SKM-1 (cell line): ENCODE data around the gene COP1.
"Not testable (repeated sequence)": the region's sequence is repeated elsewhere in the genome, so short reads cannot be mapped to it uniquely, and the experiment has no call there.

Experiments used
- DNase-seq: peaks from one replicate; lab custom pipeline; 2025; ENCODE audit not compliant: unreplicated experiment; lab: John Stamatoyannopoulos, UW

The COP1 gene

DNA sequence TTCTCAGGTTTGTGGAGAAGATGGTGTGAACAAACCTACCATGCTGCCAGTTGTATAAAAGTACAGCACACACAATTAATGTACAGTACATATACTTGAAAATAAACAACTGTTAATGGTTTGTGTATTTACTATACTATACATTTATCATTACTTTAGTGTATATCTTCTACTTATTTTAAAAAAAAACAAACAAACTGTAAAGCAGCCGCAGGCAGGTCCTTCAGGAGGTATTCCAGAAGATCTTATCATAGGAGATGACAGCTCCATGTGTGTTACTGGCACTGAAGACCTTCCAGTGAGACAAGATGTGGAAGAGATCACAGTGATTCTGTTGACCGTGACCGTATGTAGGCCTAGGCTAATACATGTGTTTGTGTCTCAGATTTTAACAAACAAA lies 155.7 kb downstream of the COP1 start:
- no peak for DNase-seq

DNA sequence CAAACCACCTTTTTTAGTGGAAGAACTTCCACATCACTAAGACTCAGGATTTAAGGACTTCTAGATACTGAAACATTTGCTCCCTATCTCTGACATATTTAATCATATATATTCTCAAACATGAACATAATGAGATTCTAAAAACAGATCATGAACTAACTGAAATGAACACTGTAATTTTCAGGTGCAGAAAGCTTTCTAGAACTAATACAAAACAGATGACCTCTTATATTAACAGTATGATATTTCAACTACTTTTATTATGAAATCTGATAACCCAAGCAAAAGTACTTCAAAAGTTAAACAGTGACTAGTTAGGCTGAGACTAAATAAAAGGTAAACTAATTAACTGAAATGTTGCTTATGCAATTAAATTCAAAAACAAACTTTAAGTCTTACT lies 157.5 kb downstream of the COP1 start:
- DNase-seq = no peak

- DNase-seq = no peak
These were observed 160.2 kb downstream of the COP1 start for GRCh38 chr1:176046926-176047325.

GRCh38 chr1:176043537-176043936 lies 163.5 kb downstream of the COP1 start:
- DNase-seq = no peak

- DNase-seq = no peak
These were observed 173.2 kb downstream of the COP1 start for GRCh38 chr1:176033881-176034280.

DNA sequence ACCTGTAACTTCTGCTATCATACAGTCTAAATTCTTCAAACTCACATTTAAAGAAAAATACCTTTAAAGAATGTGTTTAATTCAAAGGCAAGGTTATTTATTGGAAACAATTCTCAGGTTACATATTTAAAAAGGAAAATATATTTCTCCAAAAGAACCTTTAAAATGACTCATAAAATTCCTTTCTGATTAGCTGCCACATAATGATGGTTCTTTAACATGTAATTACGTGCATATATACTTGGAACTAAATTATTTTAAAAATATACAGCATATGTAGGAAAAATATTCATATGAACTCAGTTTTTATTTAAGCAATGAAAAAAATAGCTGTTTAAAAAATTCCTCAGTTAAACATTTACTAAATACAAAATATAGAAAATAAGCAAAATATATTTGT lies 173.6 kb downstream of the COP1 start:
- DNase-seq = no peak

- no peak for DNase-seq
These were observed 174.9 kb downstream of the COP1 start for GRCh38 chr1:176032040-176032645.

DNA sequence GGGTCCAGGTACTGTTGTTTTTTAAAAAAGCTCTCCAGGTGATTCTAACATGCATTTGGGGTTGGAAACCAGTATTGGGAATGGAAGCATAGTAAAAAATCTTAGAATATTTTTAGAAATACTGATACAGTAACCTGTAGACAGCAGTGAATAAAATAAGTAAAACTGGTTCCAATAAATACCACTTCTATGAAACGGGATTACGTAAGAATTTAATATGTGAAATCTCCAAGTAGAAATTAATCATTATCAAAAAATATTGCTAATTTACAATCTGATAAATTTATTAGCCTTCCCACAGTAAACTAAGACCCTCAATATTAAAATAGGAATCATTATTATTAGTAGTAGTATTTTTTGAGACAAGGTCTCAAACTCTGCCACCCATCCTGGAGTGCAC lies 177.5 kb downstream of the COP1 start:
- DNase-seq = no peak

DNA sequence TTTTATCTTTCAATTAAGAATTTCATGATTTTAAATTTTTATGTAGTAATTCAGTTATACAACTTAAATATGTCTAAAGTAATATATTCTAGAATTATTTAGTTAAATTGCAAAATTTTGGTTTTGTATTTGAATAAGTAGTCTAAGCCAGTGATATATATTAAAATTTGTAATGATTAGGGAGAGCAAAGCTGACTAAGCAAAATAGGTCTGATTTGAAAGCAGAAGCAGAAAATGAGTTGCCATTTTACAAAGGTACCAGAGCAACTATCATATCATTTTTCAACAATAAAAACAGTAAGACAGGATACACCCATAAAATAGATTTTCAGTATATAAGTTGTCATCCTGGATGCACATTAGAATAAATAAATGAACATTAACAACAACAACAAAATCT lies 177.9 kb downstream of the COP1 start:
- no peak for DNase-seq

DNA sequence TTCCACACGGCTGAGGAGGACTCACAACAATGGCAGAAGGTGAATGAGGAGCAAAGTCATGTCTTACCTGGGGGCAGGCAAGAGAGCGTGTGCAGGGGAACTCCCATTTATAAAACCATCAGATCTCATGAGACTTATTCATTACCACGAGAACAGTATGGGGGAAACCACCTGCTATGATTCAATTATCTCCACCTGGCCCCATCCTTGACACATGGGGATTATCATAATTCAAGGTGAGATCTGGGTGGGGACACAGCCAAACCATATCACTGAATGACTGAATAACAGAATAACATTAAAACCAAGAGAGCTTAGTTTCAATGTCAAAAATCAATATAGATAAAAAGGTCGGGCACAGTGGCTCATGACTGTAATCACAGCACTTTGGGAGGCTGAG lies 179.2 kb downstream of the COP1 start:
- DNase-seq = not testable (repeated sequence)

DNA sequence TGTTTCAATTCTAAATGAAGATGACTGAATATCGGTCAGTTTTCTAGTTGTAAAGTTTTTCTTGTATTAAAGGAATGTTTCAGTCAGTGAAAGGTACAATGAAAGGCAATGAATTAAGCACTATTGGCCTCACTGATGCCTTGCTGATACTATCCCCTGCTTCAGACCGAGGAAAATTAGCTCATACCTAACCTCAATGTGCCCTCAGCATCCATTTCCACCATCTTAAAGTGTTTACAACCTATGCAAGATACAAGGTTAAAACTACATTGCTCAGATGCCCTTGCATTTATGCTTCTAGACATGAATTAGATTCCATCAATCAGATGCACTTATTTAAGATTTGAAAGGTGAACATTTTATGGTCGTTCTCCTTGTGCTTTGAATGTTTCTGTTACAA lies 184.5 kb downstream of the COP1 start:
- no peak for DNase-seq

DNA sequence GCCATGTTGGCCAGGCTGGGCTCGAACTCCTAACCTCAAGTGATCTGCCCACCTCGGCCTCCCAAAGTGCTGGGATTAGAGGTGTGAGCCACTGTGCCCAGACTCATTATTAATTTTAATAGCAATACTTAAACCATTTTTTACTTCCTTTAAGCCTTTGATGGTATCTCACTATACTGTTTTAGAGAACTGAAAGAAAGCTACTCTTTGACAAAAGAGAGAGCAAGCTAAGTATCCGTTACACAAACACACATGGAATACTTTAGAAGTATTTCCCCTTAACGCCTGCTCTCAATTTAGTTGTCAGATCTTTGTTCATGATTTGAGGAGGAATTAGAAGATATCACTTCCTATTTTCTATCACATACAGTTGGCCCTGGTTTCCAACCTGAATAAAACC lies 189.4 kb downstream of the COP1 start:
- no peak for DNase-seq

- no peak for DNase-seq
These were observed 197.1 kb downstream of the COP1 start for GRCh38 chr1:176009951-176010350.

GRCh38 chr1:176007756-176008389 lies 199.2 kb downstream of the COP1 start:
- not testable (repeated sequence) for DNase-seq

- DNase-seq = not testable (repeated sequence)
These were observed 212.4 kb downstream of the COP1 start for GRCh38 chr1:175994660-175995059.

DNA sequence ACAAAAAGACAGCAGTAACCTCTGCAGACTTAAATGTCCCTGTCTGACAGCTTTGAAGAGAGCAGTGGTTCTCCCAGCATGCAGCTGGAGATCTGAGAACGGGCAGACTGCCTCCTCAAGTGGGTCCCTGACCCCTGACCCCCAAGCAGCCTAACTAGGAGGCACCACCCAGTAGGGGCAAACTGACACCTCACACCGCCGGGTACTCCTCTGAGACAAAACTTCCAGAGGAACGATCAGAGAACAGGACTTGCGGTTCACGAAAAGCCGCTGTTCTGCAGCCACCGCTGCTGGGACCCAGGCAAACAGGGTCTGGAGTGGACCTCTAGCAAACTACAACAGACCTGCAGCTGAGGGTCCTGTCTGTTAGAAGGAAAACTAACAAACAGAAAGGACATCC lies 214.3 kb downstream of the COP1 start:
- DNase-seq = not testable (repeated sequence)

DNA sequence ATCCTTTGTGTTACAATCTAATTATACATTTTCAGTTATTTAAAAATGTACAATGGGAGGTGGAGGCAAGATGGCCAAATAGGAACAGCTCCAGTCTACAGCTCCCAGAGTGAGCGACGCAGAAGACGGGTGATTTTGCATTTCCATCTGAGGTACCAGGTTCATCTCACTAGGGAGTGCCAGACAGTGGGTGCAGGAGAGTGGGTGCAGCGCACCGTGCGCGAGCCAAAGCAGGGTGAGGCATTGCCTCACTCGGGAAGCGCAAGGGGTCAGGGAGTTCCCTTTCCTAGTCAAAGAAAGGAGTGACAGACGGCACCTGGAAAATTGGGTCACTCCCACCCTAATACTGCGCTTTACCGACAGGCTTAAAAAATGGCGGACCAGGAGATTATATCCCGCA lies 214.9 kb downstream of the COP1 start:
- not testable (repeated sequence) for DNase-seq

DNA sequence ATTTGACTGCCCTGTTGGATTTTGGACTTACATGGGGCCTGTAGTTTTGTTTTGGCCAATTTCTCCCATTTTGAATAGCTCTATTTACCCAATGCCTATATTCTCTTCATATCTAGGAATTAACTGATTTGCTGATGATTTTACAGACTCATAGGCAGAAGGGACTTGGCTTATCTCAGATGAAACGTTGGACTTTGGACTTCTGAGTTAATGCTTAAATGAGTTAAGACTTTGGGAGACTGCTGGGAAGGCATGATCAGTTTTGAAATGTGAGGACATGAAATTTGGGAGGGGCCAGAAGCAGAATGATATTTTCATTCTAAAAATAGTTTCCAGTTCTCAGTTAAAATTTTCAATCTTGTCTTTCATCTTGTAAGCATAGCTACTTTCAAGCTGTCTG lies 222.3 kb downstream of the COP1 start:
- no peak for DNase-seq

- no peak for DNase-seq
These were observed 222.9 kb downstream of the COP1 start for GRCh38 chr1:175984057-175984812.

DNA sequence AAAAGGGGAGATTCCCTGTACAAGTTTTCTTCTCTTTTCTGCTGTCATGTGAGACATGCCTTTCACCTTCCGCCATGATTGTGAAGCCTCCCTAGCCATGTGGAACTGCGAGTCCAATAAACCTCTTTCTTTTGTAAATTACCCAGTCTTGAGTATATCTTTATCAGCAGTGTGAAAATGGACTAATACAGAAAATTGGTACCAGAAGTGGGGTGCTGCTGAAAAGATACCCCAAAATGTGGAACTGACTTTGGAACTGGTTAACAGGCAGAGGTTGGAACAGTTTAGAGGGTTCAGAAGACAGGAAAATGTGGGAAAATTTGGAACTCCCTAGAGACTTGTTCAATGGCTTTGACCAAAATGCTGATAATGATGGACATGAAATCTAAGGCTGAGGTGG lies 223.7 kb downstream of the COP1 start:
- DNase-seq = not testable (repeated sequence)

GRCh38 chr1:175981128-175981527 lies 226.0 kb downstream of the COP1 start:
- DNase-seq = no peak

GRCh38 chr1:175978926-175979325 lies 228.2 kb downstream of the COP1 start:
- DNase-seq = no peak
